Activated naive CD4-positive, alpha-beta T cell treated with anti-CD3 and anti-CD28 coated beads, Interleukin-2, amount 10 ng/mL, durations not matched to agents 7 days and 5 days (primary cell): Measurements from ENCODE around the gene ZER1.
"Not testable (repeated sequence)": the region's sequence is repeated elsewhere in the genome, so short reads cannot be mapped to it uniquely, and the experiment has no call there.

Experiments used
- CTCF ChIA-PET: fragments of 350-600 bp; sonication (Branson Sonifier 250); formaldehyde crosslinking; loops from one replicate; lab custom pipeline; 2021; ENCODE audit warnings: antibody characterized with exemption; lab: Charles Lee
- DNase-seq: peaks from one replicate; pipeline ENCODE4 v3.0.0-alpha.2; 2020
- H3K27ac Mint-ChIP-seq: one replicate; pipeline ENCODE4 v1.8.0; 2021; ENCODE audit warnings: mild to moderate bottlenecking, moderate library complexity, mixed read lengths
- H3K27me3 Mint-ChIP-seq: one replicate; pipeline ENCODE4 v1.8.0; 2021; ENCODE audit warnings: mild to moderate bottlenecking, mixed read lengths
- H3K36me3 Mint-ChIP-seq: one replicate; pipeline ENCODE4 v1.8.0; 2021; ENCODE audit warnings: mixed read lengths
- H3K4me1 Mint-ChIP-seq: one replicate; pipeline ENCODE4 v1.8.0; 2021; ENCODE audit warnings: mixed read lengths
- H3K4me3 Mint-ChIP-seq: one replicate; pipeline ENCODE4 v1.8.0; 2021; ENCODE audit warnings: mild to moderate bottlenecking, moderate library complexity, mixed read lengths
- H3K9me3 Mint-ChIP-seq: one replicate; pipeline ENCODE4 v1.8.0; 2021; ENCODE audit warnings: mixed read lengths

Gene ZER1

DNA sequence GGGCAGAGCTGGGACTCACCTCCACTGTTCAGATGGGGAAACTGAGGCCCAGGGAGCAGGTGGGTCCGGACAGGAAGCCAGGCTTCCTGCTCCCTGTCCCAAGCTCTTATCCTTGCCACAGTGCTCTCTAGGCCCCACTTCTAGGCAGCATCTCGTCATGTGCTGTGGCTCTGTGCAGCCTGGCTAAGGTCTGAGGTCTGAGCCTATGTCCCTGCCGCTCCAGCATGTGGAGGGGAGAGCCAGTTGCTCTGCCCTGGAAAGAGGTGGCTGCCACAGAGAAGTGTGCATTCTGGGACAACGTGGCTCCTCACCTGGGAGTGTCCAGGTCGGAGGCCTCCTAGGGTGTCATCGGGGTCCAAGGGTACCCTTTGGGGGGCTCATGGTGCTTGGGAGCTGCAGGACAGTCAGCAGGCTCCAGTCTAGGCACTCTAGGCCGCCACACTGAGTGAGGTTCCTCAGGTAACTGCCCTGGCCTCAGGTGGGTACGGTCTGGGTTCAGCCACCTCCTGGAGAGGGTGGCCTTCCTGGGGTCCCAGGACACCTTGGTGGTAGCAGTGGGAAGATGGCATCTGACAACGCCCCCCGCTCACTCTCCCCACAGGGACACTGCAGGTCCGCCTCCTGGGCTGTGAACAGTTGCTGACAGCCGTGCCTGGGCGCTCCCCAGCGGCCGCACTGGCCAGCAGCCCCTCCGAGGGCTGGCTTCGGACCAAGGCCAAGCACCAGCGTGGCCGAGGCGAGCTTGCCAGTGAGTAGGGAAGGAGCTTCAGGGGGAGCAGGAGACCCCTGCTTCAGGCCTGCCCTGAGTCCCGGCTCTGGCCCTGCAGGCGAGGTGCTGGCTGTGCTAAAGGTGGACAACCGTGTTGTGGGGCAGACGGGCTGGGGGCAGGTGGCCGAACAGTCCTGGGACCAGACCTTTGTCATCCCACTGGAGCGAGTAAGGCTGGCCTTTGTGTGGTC is 59.0 kb downstream of the ZER1 start:
- DNase-seq: peak; percentile 18
- CTCF ChIA-PET: no interaction called here
- no peaks in the 10 kb centered on the region for H3K27me3 Mint-ChIP-seq
- H3K4me3 Mint-ChIP-seq: no peak overlapping the region
- no peaks in the 10 kb centered on the region for H3K4me1 Mint-ChIP-seq
- no peaks in the 10 kb centered on the region for H3K36me3 Mint-ChIP-seq
- no peaks in the 10 kb centered on the region for H3K9me3 Mint-ChIP-seq
- H3K27ac Mint-ChIP-seq: no peak overlapping the region

DNA sequence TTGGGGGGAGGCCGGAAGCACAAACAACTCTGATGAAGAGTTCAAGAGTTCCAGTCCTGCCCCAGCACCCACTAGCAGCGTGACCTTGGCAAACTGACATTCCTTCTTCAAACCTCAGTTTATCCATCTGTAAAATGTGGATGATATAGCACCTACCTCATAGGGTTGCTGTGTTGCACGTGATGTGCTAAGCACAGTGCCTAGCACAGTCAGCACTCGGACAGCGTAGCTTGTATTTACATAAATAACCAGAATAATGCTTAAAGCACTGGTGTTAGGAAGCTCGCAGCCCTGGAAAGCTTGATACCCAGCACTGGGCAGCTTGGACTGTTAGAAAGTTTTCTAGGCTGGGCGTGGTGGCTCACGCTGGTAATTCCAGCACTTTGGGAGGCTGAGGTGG is 64.3 kb downstream of the ZER1 start:
- Mint-ChIP-seq H3K4me3 (no peak overlapping the region), H3K4me1 (peaks cover 6% of the 10 kb centered on the region), H3K36me3 (no peaks in the 10 kb centered on the region), H3K9me3 (no peaks in the 10 kb centered on the region), H3K27me3 (peaks cover 14% of the 10 kb centered on the region), H3K27ac (no peak overlapping the region)
- peak; percentile 11 for DNase-seq
- CTCF ChIA-PET: interaction anchor here (0.6 kb wide), 1 partner anchor 32 kb away, joined by 3 read pairs; no protein-coding TSS in a partner anchor

DNA sequence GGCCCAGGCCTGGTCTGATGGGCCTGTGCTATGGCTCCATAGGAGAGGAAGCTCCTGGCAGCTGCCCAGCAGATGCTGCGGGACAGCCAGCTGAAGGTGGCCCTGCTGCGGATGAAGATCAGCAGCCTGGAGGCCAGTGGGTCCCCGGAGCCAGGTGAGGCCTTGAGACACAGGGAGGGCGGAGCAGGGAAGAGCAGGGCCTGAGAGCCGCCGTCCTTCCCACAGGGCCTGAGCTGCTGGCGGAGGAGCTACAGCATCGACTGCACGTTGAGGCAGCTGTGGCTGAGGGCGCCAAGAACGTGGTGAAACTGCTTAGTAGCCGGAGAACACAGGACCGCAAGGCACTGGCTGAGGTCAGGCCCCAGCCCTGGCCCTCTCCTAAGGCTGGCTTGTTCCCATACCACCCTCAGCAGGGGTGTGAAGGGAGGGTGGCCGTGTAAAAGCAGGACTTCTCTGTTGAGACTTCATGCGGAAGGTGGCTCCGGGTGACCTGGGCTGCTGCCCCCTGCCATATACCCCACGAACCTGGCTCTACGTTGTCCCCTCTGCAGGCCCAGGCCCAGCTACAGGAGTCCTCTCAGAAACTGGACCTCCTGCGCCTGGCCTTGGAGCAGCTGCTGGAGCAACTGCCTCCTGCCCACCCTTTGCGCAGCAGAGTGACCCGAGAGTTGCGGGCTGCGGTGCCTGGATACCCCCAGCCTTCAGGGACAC is 64.9 kb downstream of the ZER1 start:
- Mint-ChIP-seq H3K36me3 (no peaks in the 10 kb centered on the region), H3K27ac (no peak overlapping the region), H3K9me3 (no peaks in the 10 kb centered on the region), H3K4me1 (peaks cover 10% of the 10 kb centered on the region), H3K27me3 (peaks cover 18% of the 10 kb centered on the region), H3K4me3 (no peak overlapping the region)
- CTCF ChIA-PET: no interaction called here
- DNase-seq: peak; percentile 19

DNA sequence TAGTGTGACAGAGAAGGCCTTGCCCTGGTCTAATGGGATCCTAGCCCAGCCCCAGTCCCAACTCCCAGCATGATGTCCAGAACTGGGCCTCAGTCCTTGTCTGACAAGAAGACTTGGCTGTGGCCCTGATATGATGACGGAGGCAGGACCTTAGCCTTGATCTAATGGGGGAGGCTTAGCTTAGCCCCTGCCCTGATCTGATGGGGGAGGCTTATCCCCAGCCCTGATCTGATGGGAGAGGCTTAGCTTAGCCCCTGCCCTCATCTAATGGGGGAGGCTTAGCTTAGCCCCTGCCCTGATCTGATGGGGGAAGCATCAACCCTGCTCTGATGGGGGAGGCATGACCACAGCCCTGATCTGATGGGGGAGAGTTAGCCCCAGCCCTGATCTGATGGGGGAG is 65.7 kb downstream of the ZER1 start:
- CTCF ChIA-PET: interaction anchor here (0.9 to 1.6 kb wide), 2 partner anchors 9 to 113 kb away, joined by 4 read pairs; partner anchors contain the start of gene ENDOG
- no peaks in the 10 kb centered on the region for H3K9me3 Mint-ChIP-seq
- DNase-seq: peak; percentile 19
- no peaks in the 10 kb centered on the region for H3K36me3 Mint-ChIP-seq
- no peak overlapping the region for H3K4me3 Mint-ChIP-seq
- H3K27ac Mint-ChIP-seq: no peak overlapping the region
- peaks cover 16% of the 10 kb centered on the region for H3K4me1 Mint-ChIP-seq
- H3K27me3 Mint-ChIP-seq: peaks cover 18% of the 10 kb centered on the region

DNA sequence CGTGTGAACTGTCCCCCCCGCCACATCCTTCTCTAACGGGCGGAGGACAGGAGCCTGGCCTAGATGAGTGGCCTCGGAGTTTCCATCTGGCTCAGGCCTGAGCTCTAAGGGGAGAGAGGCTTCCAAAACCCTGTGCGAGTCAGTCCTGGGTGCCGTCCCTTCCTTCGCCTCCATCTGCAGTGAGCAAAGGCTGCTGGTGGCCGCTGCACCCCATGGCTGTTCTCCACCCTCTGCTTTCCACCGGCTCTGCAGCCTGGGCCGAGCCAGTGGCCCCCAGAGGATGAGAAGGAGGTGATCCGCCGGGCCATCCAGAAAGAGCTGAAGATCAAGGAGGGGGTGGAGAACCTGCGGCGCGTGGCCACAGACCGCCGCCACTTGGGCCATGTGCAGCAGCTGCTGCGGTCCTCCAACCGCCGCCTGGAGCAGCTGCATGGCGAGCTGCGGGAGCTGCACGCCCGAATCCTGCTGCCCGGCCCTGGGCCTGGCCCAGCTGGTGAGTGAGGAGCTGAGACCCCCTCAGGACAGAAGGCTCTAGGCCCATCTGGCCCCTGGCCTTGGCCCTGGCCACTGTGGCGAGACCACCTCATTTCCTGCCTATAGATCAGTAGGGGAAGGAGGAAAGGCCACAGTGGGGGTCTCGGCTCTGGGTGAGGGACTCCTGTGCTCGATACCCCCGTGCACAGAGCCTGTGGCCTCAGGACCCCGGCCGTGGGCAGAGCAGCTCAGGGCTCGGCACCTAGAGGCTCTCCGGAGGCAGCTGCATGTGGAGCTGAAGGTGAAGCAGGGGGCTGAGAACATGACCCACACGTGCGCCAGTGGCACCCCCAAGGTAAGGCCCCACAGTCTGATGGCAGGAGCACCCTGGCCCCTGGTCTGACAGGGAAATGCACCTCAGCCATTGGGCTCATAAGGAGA is 66.4 kb downstream of the ZER1 start:
- H3K36me3 Mint-ChIP-seq: no peaks in the 10 kb centered on the region
- peaks cover 16% of the 10 kb centered on the region for H3K4me1 Mint-ChIP-seq
- H3K4me3 Mint-ChIP-seq: no peak overlapping the region
- no peaks in the 10 kb centered on the region for H3K9me3 Mint-ChIP-seq
- H3K27me3 Mint-ChIP-seq: peaks cover 18% of the 10 kb centered on the region
- CTCF ChIA-PET: interaction anchor here (0.9 to 1.6 kb wide), 2 partner anchors 8 to 113 kb away, joined by 4 read pairs; partner anchors contain the start of gene ENDOG
- DNase-seq: peak; percentile 18
- no peak overlapping the region for H3K27ac Mint-ChIP-seq

DNA sequence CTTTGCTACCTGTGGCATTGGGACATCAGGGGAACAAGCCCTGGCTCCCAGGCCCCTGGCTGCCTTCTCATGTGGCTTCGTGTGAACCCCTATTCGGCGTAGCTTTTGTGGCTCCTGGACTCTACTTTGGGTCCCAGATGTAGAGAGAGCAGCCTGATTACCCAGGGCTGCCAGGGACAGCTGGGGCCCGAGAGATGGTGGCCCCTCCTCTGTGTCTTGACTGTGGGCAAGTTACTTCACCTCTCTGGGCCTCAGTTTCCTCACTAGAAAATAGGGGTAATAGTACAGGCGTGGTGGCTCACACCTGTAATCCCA is 67.4 kb downstream of the ZER1 start:
- Mint-ChIP-seq H3K9me3 (no peaks in the 10 kb centered on the region), H3K4me3 (peak overlapping the region; percentile 12), H3K4me1 (peaks cover 16% of the 10 kb centered on the region), H3K27me3 (peaks cover 18% of the 10 kb centered on the region), H3K27ac (no peak overlapping the region), H3K36me3 (no peaks in the 10 kb centered on the region)
- DNase-seq: no peak
- CTCF ChIA-PET: interaction anchor here (1.0 kb wide), 1 partner anchor 409 kb away, joined by 3 read pairs; no protein-coding TSS in a partner anchor

DNA sequence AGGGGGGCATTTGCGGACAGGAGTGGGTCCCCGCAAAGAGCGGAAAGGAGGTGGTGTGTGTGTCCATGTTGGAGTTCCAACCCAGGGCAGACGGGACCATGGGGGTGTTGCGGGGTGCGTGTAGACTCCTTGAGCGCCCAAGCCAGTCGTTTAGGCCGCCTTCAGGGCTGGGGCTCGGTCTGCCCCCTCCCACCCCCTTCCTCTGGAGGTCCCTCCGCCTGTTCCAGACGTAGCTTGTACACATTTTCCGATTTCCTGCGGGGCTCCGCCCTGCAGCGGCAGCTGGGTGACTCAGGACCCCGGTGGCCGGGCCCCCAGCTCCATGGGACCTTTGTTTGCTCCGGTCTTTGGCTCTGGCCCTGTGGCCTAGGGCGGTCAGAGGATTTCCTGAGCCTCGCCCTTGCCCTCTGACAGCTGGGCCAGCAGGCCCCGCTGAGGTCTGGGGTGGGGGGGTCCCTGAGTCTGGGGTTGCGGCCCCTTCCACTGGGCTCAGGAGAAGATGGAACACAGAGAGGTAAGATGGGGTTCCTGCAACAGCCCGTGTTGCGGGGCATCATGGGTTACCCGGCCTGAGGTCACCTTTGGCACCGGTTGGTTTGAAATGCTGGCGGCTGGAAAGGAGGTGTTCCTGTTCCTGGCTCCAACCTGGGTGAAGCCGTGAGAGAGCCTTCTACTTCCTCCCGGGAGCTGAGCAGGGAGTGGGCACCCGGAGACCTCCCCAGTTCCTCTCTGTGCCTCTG is 67.9 kb downstream of the ZER1 start:
- H3K9me3 Mint-ChIP-seq: no peaks in the 10 kb centered on the region
- H3K4me1 Mint-ChIP-seq: peaks cover 16% of the 10 kb centered on the region
- H3K36me3 Mint-ChIP-seq: no peaks in the 10 kb centered on the region
- H3K27ac Mint-ChIP-seq: no peak overlapping the region
- peak overlapping the region; percentile 89 for H3K4me3 Mint-ChIP-seq
- H3K27me3 Mint-ChIP-seq: peaks cover 18% of the 10 kb centered on the region
- CTCF ChIA-PET: interaction anchor here (1.0 kb wide), 1 partner anchor 409 kb away, joined by 3 read pairs; no protein-coding TSS in a partner anchor
- DNase-seq: peak; percentile 19

DNA sequence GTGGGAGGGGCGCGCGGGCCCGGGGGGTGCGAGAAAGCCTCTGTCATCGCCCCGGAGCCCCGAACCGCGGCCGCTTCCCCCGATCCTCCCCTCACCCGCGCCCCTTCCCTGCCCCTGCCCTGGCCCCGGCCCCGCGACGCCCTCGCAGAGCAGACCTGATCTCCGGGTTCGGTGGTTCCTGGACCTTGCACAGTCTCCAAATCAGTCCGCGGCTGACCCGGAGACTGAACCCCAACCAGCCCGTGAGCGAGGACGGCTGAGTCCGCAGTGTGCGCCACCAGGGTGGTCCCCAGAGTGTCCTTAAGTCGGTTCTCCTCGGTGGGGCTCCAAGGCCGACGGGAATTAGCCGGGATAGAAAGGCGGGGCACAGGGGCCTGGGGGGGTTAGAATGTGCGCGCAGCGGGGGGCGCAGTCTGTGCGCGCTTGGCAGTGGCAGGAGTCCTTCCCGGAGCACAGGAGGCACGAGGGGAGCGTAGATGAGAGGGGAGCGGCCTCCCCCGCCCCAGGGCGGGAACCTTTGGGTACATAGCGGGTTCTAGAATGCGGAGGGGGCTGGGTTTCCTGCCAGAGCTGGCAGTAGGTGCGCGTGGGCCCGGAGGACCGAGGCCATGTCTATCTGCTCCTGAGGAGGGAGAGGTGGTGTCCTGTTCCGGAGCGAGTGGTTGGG is 68.6 kb downstream of the ZER1 start:
- CTCF ChIA-PET: no interaction called here
- Mint-ChIP-seq H3K4me3 (peak overlapping the region; percentile 89), H3K27ac (no peak overlapping the region), H3K36me3 (no peaks in the 10 kb centered on the region), H3K9me3 (no peaks in the 10 kb centered on the region), H3K27me3 (peaks cover 18% of the 10 kb centered on the region), H3K4me1 (peaks cover 16% of the 10 kb centered on the region)
- DNase-seq: peak; percentile 56

DNA sequence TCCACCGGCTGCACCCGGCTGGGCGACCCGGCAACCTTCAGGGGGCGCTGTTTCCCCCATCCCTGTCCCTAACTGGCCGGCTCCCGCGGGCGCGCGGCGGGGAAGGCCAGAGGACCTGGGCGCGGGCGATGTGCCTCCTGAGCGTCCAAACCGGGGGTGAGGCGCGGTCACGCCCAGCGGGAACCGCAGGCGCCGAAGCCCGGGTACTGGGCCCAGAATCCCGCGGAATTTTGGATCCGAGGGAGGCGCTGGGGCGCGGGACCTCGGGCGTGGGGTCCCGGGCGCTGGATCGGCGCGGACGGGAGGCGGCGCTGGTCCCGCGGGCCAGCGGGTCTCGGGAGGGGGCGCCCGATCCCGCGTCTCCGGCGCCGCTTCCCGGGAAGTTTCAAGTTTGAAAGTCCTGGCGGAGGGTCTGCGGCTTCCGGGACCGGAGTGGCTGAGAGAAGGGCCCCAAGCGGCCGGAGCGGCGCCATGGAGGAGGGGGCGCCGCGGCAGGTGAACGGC is 69.2 kb downstream of the ZER1 start, which contains the start of gene PKN3:
Gene PKN3, plus strand, starts transcription at position 59 of the 504 bp plus-strand sequence. Its CDS starts 413 bp downstream, at position 472.
- H3K4me1 Mint-ChIP-seq: peaks cover 16% of the 10 kb centered on the region
- CTCF ChIA-PET: interaction anchor here (0.7 to 1.4 kb wide), 7 partner anchors 8 to 61 kb away, joined by 3 to 9 read pairs (median 3); partner anchors contain the start of gene ZDHHC12

DNA sequence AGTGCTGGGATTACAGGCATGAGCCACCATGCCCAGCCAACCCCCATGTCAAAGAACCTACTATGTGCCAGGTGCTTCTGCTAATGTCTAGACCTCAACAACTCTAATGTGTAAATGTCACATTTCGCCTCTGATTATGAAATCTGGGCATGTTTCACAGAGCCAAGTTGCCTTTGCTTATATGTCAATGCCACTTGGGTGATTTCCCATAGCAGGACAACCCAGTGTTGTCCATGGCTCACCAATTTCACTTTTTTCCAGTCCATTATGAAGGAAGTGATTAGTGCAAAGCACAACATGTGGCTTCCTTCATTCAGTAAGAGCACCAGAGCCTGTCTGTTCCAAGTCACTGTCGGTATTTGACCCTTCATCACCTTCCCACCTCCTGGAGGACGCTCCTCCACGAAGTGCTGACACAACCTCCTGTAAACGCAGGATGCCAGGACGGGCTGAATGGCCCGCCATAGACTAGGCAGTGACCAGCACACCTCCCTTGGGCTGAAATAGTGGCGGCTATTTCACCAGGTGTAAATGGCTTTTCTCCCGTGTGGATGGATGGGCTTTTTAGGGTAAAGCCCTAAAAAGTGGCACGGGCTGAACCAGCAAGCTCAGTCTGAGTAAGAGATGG is 70.4 kb downstream of the ZER1 start:
- H3K27me3 Mint-ChIP-seq: peaks cover 18% of the 10 kb centered on the region
- no peak overlapping the region for H3K27ac Mint-ChIP-seq
- DNase-seq: peak; percentile 17
- CTCF ChIA-PET: interaction anchor here (0.9 to 1.4 kb wide), 3 partner anchors 23 to 116 kb away, joined by 3 to 9 read pairs (median 3); partner anchors contain the start of gene ZDHHC12
- H3K4me1 Mint-ChIP-seq: peaks cover 16% of the 10 kb centered on the region
- H3K9me3 Mint-ChIP-seq: no peaks in the 10 kb centered on the region
- H3K4me3 Mint-ChIP-seq: peak overlapping the region; percentile 67
- H3K36me3 Mint-ChIP-seq: peaks cover 6% of the 10 kb centered on the region

More for the DNA sequence above, 69.2 kb downstream of the ZER1 start, which contains the start of gene PKN3:
- Mint-ChIP-seq H3K27me3 (peaks cover 18% of the 10 kb centered on the region), H3K9me3 (no peaks in the 10 kb centered on the region), H3K27ac (peak within 1 kb of the TSS; percentile 71), H3K36me3 (no peaks in the 10 kb centered on the region), H3K4me3 (peak within 1 kb of the TSS; percentile 89)
- peak; percentile 92 for DNase-seq

DNA sequence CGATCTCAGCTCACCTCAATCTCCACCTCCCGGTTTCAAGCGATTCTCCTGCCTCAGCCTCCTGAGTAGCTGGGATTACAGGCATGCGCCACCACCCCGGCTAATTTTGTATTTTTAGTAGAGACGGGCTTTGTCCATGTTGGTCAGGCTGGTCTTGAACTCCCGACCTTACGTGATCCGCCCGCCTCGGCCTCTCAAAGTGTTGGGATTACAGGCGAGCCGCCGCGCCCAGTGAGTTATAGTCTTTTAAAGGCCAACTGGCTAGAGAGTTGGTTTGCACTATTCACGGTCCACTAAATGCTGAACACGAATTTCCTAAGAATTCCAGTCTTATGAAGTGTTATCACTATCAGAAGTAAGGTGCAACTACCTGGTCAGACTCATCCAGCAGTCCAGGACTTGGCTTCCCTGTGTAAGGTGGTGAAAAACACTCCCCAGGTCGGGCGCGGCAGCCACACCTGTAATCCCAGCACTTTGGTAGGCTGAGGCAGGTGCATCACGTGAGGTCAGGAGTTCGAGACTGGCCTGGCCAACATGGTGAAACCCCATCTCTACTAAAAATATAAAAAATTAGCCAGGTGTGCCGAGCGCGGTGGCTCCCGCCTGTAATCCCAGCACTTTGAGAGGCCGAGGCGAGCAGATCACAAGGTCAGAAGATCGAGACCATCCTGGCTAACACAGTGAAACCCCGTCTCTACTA is 72.5 kb downstream of the ZER1 start:
- H3K4me3 Mint-ChIP-seq, CTCF ChIA-PET, H3K9me3 Mint-ChIP-seq, H3K27ac Mint-ChIP-seq: not testable (repeated sequence)
- H3K27me3 Mint-ChIP-seq: peaks cover 18% of the 10 kb centered on the region
- H3K4me1 Mint-ChIP-seq: peaks cover 16% of the 10 kb centered on the region
- peaks cover 23% of the 10 kb centered on the region for H3K36me3 Mint-ChIP-seq
- DNase-seq: peak; percentile 5
